Endothelial cell of umbilical vein (primary cell): ENCODE measurements around the gene CCT6B. TPM values are rescaled to one million over a fixed set of nuclear protein-coding genes. Genes with fewer than 3 reads are reported as not detected.
"Not testable (repeated sequence)": the region's sequence is repeated elsewhere in the genome, so short reads cannot be mapped to it uniquely, and the experiment has no call there.

Experiments used
- BruUV-seq: library from RNA; stranded (reverse); fragments of 400-500 nt; replicated peaks from 2 replicates; lab custom pipeline; 2021; lab: Mats Ljungman, UMichigan
- CTCF ChIA-PET: fragments of 300-600, 350-600 bp; sonication (Branson Sonifier 250); formaldehyde crosslinking; loops from one replicate; lab custom pipeline; 2021; ENCODE audit warnings: antibody characterized with exemption, inconsistent platforms; lab: Charles Lee
- POLR2A ChIA-PET: fragments of 300-600, 350-600 bp; sonication (Branson Sonifier 250); formaldehyde crosslinking; loops from one replicate; lab custom pipeline; 2021; ENCODE audit warnings: antibody characterized with exemption, inconsistent platforms; lab: Charles Lee
- DNase-seq: peaks from one replicate; pipeline ENCODE4 v3.0.0-alpha.2; 2011; ENCODE audit warnings: low read depth, low spot score
- FAIRE-seq: peaks from 2 replicates; lab custom pipeline; 2011; peaks lifted over from hg19 to GRCh38; lab: Jason Lieb, UNC
- H2AFZ ChIP-seq: 2 replicates; pipeline ENCODE4 v1.6.0; 2012; ENCODE audit warnings: low read depth, low read length, control low read depth, inconsistent platforms
- H3K27ac ChIP-seq: 2 replicates; pipeline ENCODE4 v1.5.1; 2011; ENCODE audit warnings: low read depth, mild to moderate bottlenecking, control low read depth, low read length, moderate library complexity; ENCODE audit not compliant: insufficient read depth
- H3K27me3 ChIP-seq, 2 experiments: 2 replicates each; pipeline versions ENCODE4 v1.6.0 to v1.6.1; 2011; ENCODE audit warnings: low read length in 2 of 2, mixed read lengths in 1 of 2; ENCODE audit not compliant: control insufficient read depth in 2 of 2, insufficient read depth in 2 of 2
- H3K36me3 ChIP-seq, 2 experiments: 2 replicates in 1 of 2; 3 replicates in 1 of 2; pipeline ENCODE4 v1.5.1; 2011; ENCODE audit warnings: low read length in 2 of 2, mild to moderate bottlenecking in 1 of 2, moderate library complexity in 1 of 2; ENCODE audit not compliant: control insufficient read depth in 2 of 2, insufficient read depth in 2 of 2; ENCODE audit errors: extremely low read depth in 1 of 2
- H3K4me1 ChIP-seq: 3 replicates; pipeline ENCODE4 v1.5.1; 2011; ENCODE audit warnings: mild to moderate bottlenecking, low read length; ENCODE audit not compliant: control insufficient read depth, insufficient read depth; ENCODE audit errors: extremely low read depth
- H3K4me2 ChIP-seq: 2 replicates; pipeline ENCODE4 v1.6.1; 2011; ENCODE audit warnings: low read length, control low read depth, mixed read lengths; ENCODE audit not compliant: insufficient read depth
- H3K4me3 ChIP-seq, 3 experiments: fragments of 200-600 bp in 1 of 3; sonication (generic), shearing (Covaris generic) in 1 of 3; replicated peaks in 1 of 3; 2 replicates each; pipeline ENCODE4 v1.5.1; 2011 to 2016; ENCODE audit warnings: control low read depth in 3 of 3, low read length in 3 of 3, mild to moderate bottlenecking in 2 of 3, inconsistent platforms in 1 of 3, low read depth in 1 of 3, moderate library complexity in 1 of 3; ENCODE audit not compliant: insufficient read depth in 1 of 3
- H3K79me2 ChIP-seq: 2 replicates; pipeline ENCODE4 v1.6.0; 2012; ENCODE audit warnings: low read length, inconsistent platforms; ENCODE audit not compliant: control insufficient read depth, insufficient read depth
- H3K9ac ChIP-seq: replicated peaks from 2 replicates; pipeline ENCODE3; 2011; ENCODE audit warnings: low read length, control low read depth; ENCODE audit not compliant: insufficient read depth; ENCODE audit errors: extremely low read depth
- H3K9me1 ChIP-seq: replicated peaks from 3 replicates; pipeline ENCODE4 v1.6.0; 2011; ENCODE audit warnings: mild to moderate bottlenecking, low read length; ENCODE audit not compliant: control insufficient read depth, insufficient read depth; ENCODE audit errors: extremely low read depth
- H3K9me3 ChIP-seq: replicated peaks from 2 replicates; pipeline ENCODE4 v1.5.1; 2012; ENCODE audit warnings: low read length, inconsistent platforms; ENCODE audit not compliant: control insufficient read depth, insufficient read depth
- H4K20me1 ChIP-seq: replicated peaks from 2 replicates; pipeline ENCODE3; 2011; ENCODE audit warnings: mild to moderate bottlenecking, low read length; ENCODE audit not compliant: control insufficient read depth, insufficient read depth; ENCODE audit errors: extremely low read depth
- EZH2 ChIP-seq: IDR thresholded peaks from 2 replicates; pipeline ENCODE4 v1.6.1; 2012; ENCODE audit warnings: borderline replicate concordance, low read depth, mild to moderate bottlenecking, moderate library complexity, low read length, inconsistent platforms; ENCODE audit not compliant: severe bottlenecking
- FOS ChIP-seq: IDR thresholded peaks from 2 replicates; pipeline ENCODE4 v1.6.1; 2011; ENCODE audit warnings: mild to moderate bottlenecking, low read length, moderate library complexity, borderline replicate concordance; ENCODE audit not compliant: insufficient read depth
- GATA2 ChIP-seq: IDR thresholded peaks from 2 replicates; pipeline ENCODE4 v1.7.0; 2011; ENCODE audit warnings: low read depth, mild to moderate bottlenecking, moderate library complexity, mixed read lengths, low read length; ENCODE audit not compliant: insufficient read length, insufficient read depth
- JUN ChIP-seq: IDR thresholded peaks from 2 replicates; pipeline ENCODE4 v1.6.1; 2011; ENCODE audit warnings: borderline replicate concordance, low read depth; ENCODE audit not compliant: insufficient read length, insufficient read depth
- MYC ChIP-seq: IDR thresholded peaks from one replicate; pipeline ENCODE4 v1.6.1; 2011; ENCODE audit warnings: mild to moderate bottlenecking, low read depth, low read length
- POLR2A ChIP-seq: IDR thresholded peaks from 2 replicates; pipeline ENCODE4 v1.6.1; 2012; ENCODE audit warnings: low read depth, mild to moderate bottlenecking, control low read depth, low read length
- POLR2AphosphoS5 ChIP-seq: IDR thresholded peaks from 2 replicates; pipeline ENCODE4 v1.6.1; 2012; ENCODE audit warnings: low read depth, mild to moderate bottlenecking, control low read depth, low read length, moderate library complexity; ENCODE audit not compliant: insufficient read depth
- dilution Hi-C: fragments of 300-500 bp; cut with MboI; formaldehyde crosslinking; loops from one replicate; pipeline ENCODE4 v1.15.0; 2019; ENCODE audit warnings: low sequenced_read_pairs; ENCODE audit not compliant: extremely low pct_ligation_motif_present
- intact Hi-C: fragments of 100-400 bp; cut with micrococcal nuclease; formaldehyde crosslinking; loops from one replicate; pipeline ENCODE4 v1.10.0; 2022
- polyA plus RNA-seq, 4 experiments: library from polyadenylated mRNA; depleted of rRNA in 3 of 4; stranded (reverse) in 3 of 4; unstranded in 1 of 4; fragments of >200 nt; gene quantifications; 2 replicates each; pipeline versions ENCODE4 v1.2.1 to v1.2.3, GENCODE V29; 2011 to 2012; ENCODE audit warnings: missing spikeins in 1 of 4
- total RNA-seq: library from RNA; stranded (reverse); gene quantifications from 2 replicates; pipeline ENCODE4 v1.2.3, GENCODE V29; 2021
- TF ChIP-seq, protein P1 (sequence below): IDR thresholded peaks from 2 replicates; pipeline ENCODE4 v1.6.1; 2011; ENCODE audit not compliant: insufficient read depth, insufficient read length
- TF ChIP-seq, protein P2 (sequence below), 2 donors: IDR thresholded peaks; 1 replicate in 1 of 2; 2 replicates in 1 of 2; pipeline ENCODE4 v1.5.1; 2011; ENCODE audit warnings: low read length in 2 of 2, mild to moderate bottlenecking in 2 of 2, moderate library complexity in 2 of 2, control low read depth in 1 of 2, inconsistent platforms in 1 of 2, low read depth in 1 of 2; ENCODE audit not compliant: insufficient read depth in 1 of 2; ENCODE audit errors: extremely low read depth in 1 of 2

The CCT6B gene
- total and polyA plus RNA-seq, 2 donors (not counting 3 experiments of a cell fraction or from before 2014, with no cell fraction given) = 0.35 to 1.6 TPM

DNA sequence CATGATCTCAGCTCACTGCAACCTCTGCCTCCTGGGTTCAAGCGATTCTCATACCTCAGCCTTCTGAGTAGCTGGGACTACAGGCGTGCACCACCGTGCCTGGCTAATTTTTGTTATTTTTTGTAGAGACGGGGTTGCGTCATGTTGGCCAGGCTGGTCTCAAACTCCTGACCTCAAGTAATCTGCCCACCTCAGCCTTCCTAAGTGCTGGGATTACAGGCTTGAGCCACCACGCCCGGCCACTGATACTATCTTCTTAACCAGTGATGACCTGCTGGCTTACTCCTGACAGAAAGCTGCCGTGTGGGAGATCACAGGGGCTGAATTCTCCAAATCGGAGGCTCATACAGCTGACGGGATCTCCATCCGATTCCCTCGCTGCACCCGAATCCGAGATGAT is 39.7 kb upstream of the CCT6B start:
- H3K4me2 ChIP-seq, H3K27ac ChIP-seq, FAIRE-seq, POLR2A ChIA-PET, H3K9me3 ChIP-seq, DNase-seq, dilution Hi-C loops, H3K9ac ChIP-seq, H3K27me3 ChIP-seq, H3K79me2 ChIP-seq, H3K4me1 ChIP-seq, BruUV-seq, H2AFZ ChIP-seq, H4K20me1 ChIP-seq, H3K4me3 ChIP-seq, intact Hi-C loops, H3K9me1 ChIP-seq: not testable (repeated sequence)
- peaks cover 5 to 12% of the 10 kb centered on the region in 2 experiments for H3K36me3 ChIP-seq
- CTCF ChIA-PET = interaction anchor here (1.0 to 4.8 kb wide), 4 partner anchors 9 to 118 kb away, joined by 3 to 38 read pairs (median 6); partner anchors contain the start of genes RAD51D and RFFL

DNA sequence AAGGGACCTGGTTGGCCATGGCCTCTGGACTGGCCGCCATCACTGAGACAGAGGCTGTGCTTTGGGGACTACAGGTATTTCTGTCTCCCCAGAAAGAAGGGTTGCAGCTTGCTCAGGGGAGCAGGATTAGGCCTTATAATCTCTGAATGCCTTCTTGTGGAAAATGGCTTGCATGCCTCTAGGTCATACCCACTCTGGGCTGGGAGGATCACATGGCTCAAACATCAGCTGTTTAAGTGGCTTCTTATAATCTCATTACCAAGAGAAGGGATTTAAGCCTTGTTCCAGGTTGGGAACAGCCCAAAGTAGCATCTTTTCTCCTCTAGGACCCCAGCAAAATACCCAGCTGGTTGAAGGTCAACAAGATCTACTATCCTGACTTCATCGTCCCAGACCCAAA is 38.2 kb upstream of the CCT6B start:
- Histone ChIP-seq H3K79me2 (no peaks in the 10 kb centered on the region), H2AFZ (no peak overlapping the region), H3K4me2 (no peak overlapping the region), H3K4me3 (no peak overlapping the region), H3K27me3 (no peaks in the 10 kb centered on the region), H3K9me3 (no peaks in the 10 kb centered on the region), H3K27ac (no peak overlapping the region), H3K36me3 (peaks cover 5 to 12% of the 10 kb centered on the region in 2 experiments), H3K9ac (no peak overlapping the region), H4K20me1 (no peaks in the 10 kb centered on the region), H3K9me1 (no peaks in the 10 kb centered on the region), H3K4me1 (peaks cover 2% of the 10 kb centered on the region)
- ChIA-PET POLR2A (interaction anchor here (0.6 kb wide), 1 partner anchor 87 kb away, joined by 3 read pairs; no protein-coding TSS in a partner anchor), CTCF (interaction anchor here (0.6 to 4.8 kb wide), 7 partner anchors 54 to 119 kb away, joined by 3 to 38 read pairs (median 4); partner anchors contain the start of genes RAD51D and RFFL)
- dilution Hi-C loops = loop anchor here (25.0 kb wide), 1 partner anchor 113 kb away; the partner anchor contains the start of genes FNDC8 and RAD51D
- DNase-seq = no peak
- BruUV-seq = no TSS peak
- FAIRE-seq = no peak
- intact Hi-C loops = loop anchor here (2.0 kb wide), 1 partner anchor 23 kb away; no protein-coding TSS in a partner anchor
- TF ChIP-seq EZH2 = no peak
- no peak for TF ChIP-seq GATA2
- TF ChIP-seq JUN = no peak
- TF ChIP-seq, protein P1, sequence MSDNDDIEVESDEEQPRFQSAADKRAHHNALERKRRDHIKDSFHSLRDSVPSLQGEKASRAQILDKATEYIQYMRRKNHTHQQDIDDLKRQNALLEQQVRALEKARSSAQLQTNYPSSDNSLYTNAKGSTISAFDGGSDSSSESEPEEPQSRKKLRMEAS = no peak
- TF ChIP-seq POLR2A = no peak
- TF ChIP-seq FOS = no peak
- TF ChIP-seq POLR2AphosphoS5 = no peak
- TF ChIP-seq, protein P2, sequence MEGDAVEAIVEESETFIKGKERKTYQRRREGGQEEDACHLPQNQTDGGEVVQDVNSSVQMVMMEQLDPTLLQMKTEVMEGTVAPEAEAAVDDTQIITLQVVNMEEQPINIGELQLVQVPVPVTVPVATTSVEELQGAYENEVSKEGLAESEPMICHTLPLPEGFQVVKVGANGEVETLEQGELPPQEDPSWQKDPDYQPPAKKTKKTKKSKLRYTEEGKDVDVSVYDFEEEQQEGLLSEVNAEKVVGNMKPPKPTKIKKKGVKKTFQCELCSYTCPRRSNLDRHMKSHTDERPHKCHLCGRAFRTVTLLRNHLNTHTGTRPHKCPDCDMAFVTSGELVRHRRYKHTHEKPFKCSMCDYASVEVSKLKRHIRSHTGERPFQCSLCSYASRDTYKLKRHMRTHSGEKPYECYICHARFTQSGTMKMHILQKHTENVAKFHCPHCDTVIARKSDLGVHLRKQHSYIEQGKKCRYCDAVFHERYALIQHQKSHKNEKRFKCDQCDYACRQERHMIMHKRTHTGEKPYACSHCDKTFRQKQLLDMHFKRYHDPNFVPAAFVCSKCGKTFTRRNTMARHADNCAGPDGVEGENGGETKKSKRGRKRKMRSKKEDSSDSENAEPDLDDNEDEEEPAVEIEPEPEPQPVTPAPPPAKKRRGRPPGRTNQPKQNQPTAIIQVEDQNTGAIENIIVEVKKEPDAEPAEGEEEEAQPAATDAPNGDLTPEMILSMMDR (IDR thresholded peaks at IDR 0.05; ENCODE audit: extremely low read depth in 1 of 2, insufficient read depth in 1 of 2, low read depth in 1 of 2, low read length in 2 of 2) = no peak
- no peak for TF ChIP-seq MYC
